GM23248 (cell line): Measurements from ENCODE around the gene CEMIP.

Source experiments
- EZH2 ChIP-seq: fragments of 200-600 bp; sonication (generic); IDR thresholded peaks from 2 replicates; pipeline ENCODE4 v1.6.1; 2018; ENCODE audit warnings: antibody characterized with exemption, mild to moderate bottlenecking; ENCODE audit not compliant: insufficient read depth, poor library complexity, severe bottlenecking
- EZH2phosphoT487 ChIP-seq: fragments of 200-600 bp; sonication (generic); IDR thresholded peaks from 2 replicates; pipeline ENCODE4 v1.6.1; 2018; ENCODE audit warnings: antibody characterized with exemption, moderate library complexity, mild to moderate bottlenecking, low read depth; ENCODE audit not compliant: insufficient read depth

DNA sequence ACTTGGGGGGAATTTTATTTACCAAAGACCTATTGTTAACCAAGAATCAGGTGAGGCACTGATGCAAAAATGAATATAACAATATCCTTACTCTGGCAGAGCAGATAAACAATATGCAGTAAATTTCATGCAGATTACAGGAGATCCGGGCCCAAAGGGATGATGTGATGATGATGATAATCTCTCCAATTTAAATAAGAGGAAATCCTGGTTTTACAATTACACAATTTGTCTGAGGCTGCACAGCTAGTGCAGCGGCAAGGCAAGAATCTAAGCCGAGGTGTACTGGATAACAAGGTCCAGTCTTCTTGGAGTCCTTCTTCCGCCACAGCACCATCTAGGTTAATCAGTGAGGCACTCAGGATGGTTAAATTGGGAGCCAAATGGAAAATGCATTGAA lies 212.8 kb downstream of the CEMIP start:
- no peak for TF ChIP-seq EZH2
- no peak for TF ChIP-seq EZH2phosphoT487
